ENCODE measurements around the gene SAMSN1. TPM values are rescaled to one million over a fixed set of nuclear protein-coding genes. Genes with fewer than 3 reads are reported as not detected.

SAMSN1 gene
- total and polyA plus RNA-seq, 9 of the 15 experiments (the other 6 are each of a cell fraction or from before 2014, with no cell fraction given): 101 to 223 (median 159) TPM

GRCh38 chr21:14526199-14526598 lies 19.9 kb downstream of the SAMSN1 start:
- Histone ChIP-seq H4K20me1 (replicated peaks; ENCODE audit: control insufficient read depth, insufficient read depth, low read length) (peaks cover 9% of the 10 kb centered on the region; the same call in 1 of the 2 replicates), H3K4me1 (replicated peaks in 1 of 2; ENCODE audit: control insufficient read depth in 2 of 2, insufficient read depth in 2 of 2, low read length in 2 of 2) (peaks cover 4 to 30% of the 10 kb centered on the region in 2 experiments; a peak in 4 of 5 replicates), H3K4me2 (ENCODE audit: insufficient read depth, low read length) (peak overlapping the region; percentile 63), H3K9ac (ENCODE audit: insufficient read depth in 1 of 2, low read depth in 2 of 2, low read length in 2 of 2) (peak overlapping the region in 1 of 2 experiments; percentile 68; a peak in 3 of 4 replicates), H3K79me2 (ENCODE audit: control insufficient read depth, insufficient read depth, low read length) (peaks cover 99% of the 10 kb centered on the region), H3K9me1 (ENCODE audit: control insufficient read depth, insufficient read depth, low read length) (no peaks in the 10 kb centered on the region), H3K9me3 (replicated peaks; ENCODE audit: control insufficient read depth, insufficient read depth, low read depth, low read length) (no peaks in the 10 kb centered on the region), H2AFZ (ENCODE audit: low read depth, low read length) (no peak overlapping the region), H3K27ac (ENCODE audit: extremely low read depth, low read depth, low read length) (peak overlapping the region; percentile 67), H3K36me3 (ENCODE audit: control insufficient read depth, insufficient read depth, low read length) (peaks cover 59% of the 10 kb centered on the region), H3K4me3 (peak overlapping the region; percentile 13), H3K27me3 (ENCODE audit: control insufficient read depth in 2 of 2, insufficient read depth in 2 of 2, low read length in 2 of 2) (no peaks in the 10 kb centered on the region)
- CTCF ChIA-PET (ENCODE audit: low intra/inter-chr PET ratio): no interaction called here
- no peak for FAIRE-seq
- intact Hi-C loops (cut with micrococcal nuclease) (loop anchor here (5.0 kb wide), 4 partner anchors 56 to 536 kb away; partner anchors contain the start of gene NRIP1), in situ Hi-C loops (cut with MboI) (no loop called here)
- ATAC-seq: peak; percentile 61
- 4% methylated on average over 3 of the region's 3 CpGs for WGBS (ENCODE audit: insufficient coverage, low coverage, missing lambda C conversion rate)
- POLR2A ChIA-PET: interaction anchor here (1.0 to 4.5 kb wide), 8 partner anchors 8 to 236 kb away, joined by 3 to 17 read pairs (median 6); no protein-coding TSS in a partner anchor
- BruUV-seq (replicated peaks): no TSS peak
- no peak for DNase-seq (ENCODE audit: extremely low read depth in 1 of 4, low spot score in 3 of 4)
- TF ChIP-seq GATAD2A (IDR thresholded peaks at IDR 0.05): no peak
- no peak for TF ChIP-seq SMAD1 (IDR thresholded peaks at IDR 0.05; ENCODE audit: low read depth, low read length, partially characterized antibody)
- no peak for TF ChIP-seq ZBTB9 (CRISPR knock-in tag; IDR thresholded peaks at IDR 0.05)
- TF ChIP-seq MEF2A (IDR thresholded peaks at IDR 0.05; ENCODE audit: control insufficient read depth, low read depth, low read length): 0 out of 2 replicates have a peak, but pooled peaks have one; percentile 16
- TF ChIP-seq CGGBP1 (CRISPR knock-in tag; IDR thresholded peaks at IDR 0.05): no peak
- TF ChIP-seq NR2C2 (CRISPR knock-in tag; IDR thresholded peaks at IDR 0.05): no peak
- peak; percentile 34; the same call in 1 of the 2 replicates for TF ChIP-seq NR2C2 (tag; IDR thresholded peaks at IDR 0.05)
- TF ChIP-seq ZNF592 (IDR thresholded peaks at IDR 0.05): no peak
- no peak for TF ChIP-seq CBX3 (IDR thresholded peaks at IDR 0.05; ENCODE audit: borderline replicate concordance in 1 of 2, low read length in 2 of 2)
- TF ChIP-seq USF2 (CRISPR knock-in tag; IDR thresholded peaks at IDR 0.05): no peak
- TF ChIP-seq PKNOX1 (IDR thresholded peaks at IDR 0.05): no peak
- no peak for TF ChIP-seq E2F1 (CRISPR knock-in tag; IDR thresholded peaks at IDR 0.05)
- TF ChIP-seq ZNF764 (CRISPR knock-in tag; IDR thresholded peaks at IDR 0.05; ENCODE audit: low read depth): no peak

Data from K562 (cell line).